Esophagus muscularis mucosa (tissue), 4 donors: ENCODE measurements around the gene LTBP1. TPM values are rescaled to one million over a fixed set of nuclear protein-coding genes. Genes with fewer than 3 reads are reported as not detected.

Source experiments
- DNase-seq: peaks from one replicate; pipeline ENCODE4 v3.0.0-alpha.2; 2017; ENCODE audit errors: extremely low spot score
- H3K27ac ChIP-seq, 4 donors: fragments of 200-600 bp; sonication (generic); replicated peaks in 1 of 4; 1 replicate in 3 of 4; 2 replicates in 1 of 4; pipeline ENCODE4 v1.5.1; 2016 to 2019; ENCODE audit warnings: mild to moderate bottlenecking in 1 of 4
- H3K27me3 ChIP-seq, 4 donors: fragments of 200-600 bp; sonication (generic); one replicate each; pipeline versions ENCODE4 v1.5.1 to v1.6.0; 2016 to 2019
- H3K36me3 ChIP-seq, 4 donors: fragments of 200-600 bp; sonication (generic); one replicate each; pipeline ENCODE4 v1.5.1; 2016 to 2019
- H3K4me1 ChIP-seq, 4 donors: fragments of 200-600 bp; sonication (generic); one replicate each; pipeline ENCODE4 v1.5.1; 2016 to 2019
- H3K4me3 ChIP-seq, 4 donors: fragments of 200-600 bp; sonication (generic); 1 replicate in 2 of 4; 2 replicates in 2 of 4; pipeline ENCODE4 v1.5.1; 2016 to 2019; ENCODE audit warnings: mild to moderate bottlenecking in 4 of 4, moderate library complexity in 1 of 4
- H3K9me3 ChIP-seq, 4 donors: fragments of 200-600 bp; sonication (generic); 1 replicate in 3 of 4; 2 replicates in 1 of 4; pipeline ENCODE4 v1.5.1; 2016 to 2019
- CTCF ChIP-seq, 3 experiments: fragments of 200-600 bp in 2 of 3; fragments of 450-650 bp in 1 of 3; sonication (generic) in 2 of 3; IDR thresholded peaks; one replicate each; pipeline ENCODE4 v1.5.1; 2017 to 2019; ENCODE audit warnings: antibody characterized with exemption in 3 of 3, mild to moderate bottlenecking in 2 of 3, moderate library complexity in 1 of 3
- EP300 ChIP-seq: sonication (generic); formaldehyde crosslinking; IDR thresholded peaks from one replicate; pipeline ENCODE4 v1.6.1; 2017; ENCODE audit warnings: antibody characterized with exemption
- POLR2A ChIP-seq: fragments of 450-650 bp; IDR thresholded peaks from one replicate; pipeline ENCODE4 v1.6.1; 2017; ENCODE audit warnings: antibody characterized with exemption, moderate library complexity, mild to moderate bottlenecking, low read depth
- POLR2AphosphoS5 ChIP-seq, 2 donors: sonication (generic); formaldehyde crosslinking; IDR thresholded peaks; one replicate each; pipeline ENCODE4 v1.6.1; 2017; ENCODE audit warnings: antibody characterized with exemption in 2 of 2
- WGBS: methylation state at CpG from one replicate; pipeline ENCODE4 v1.1.5; 2018; 5-methylcytosine and 5-hydroxymethylcytosine counted together
- intact Hi-C: fragments of 100-400 bp; cut with DNase I; formaldehyde crosslinking; loops from one replicate; pipeline ENCODE4 v1.15.1; 2023
- total RNA-seq, 4 donors: library from RNA; depleted of rRNA; stranded (reverse); fragments of >200 nt; gene quantifications; one replicate each; pipeline versions ENCODE4 v1.1.0 to v1.2.1, GENCODE V29; 2016

The LTBP1 gene
- total RNA-seq, 4 donors from 2014 or later = 254 to 465 (median 368) TPM

GRCh38 chr2:33419581-33420200 is 472.9 kb downstream of the LTBP1 start:
- DNase-seq = no peak
- no peak for TF ChIP-seq POLR2A
- WGBS = 66% methylated on average over 5 of the region's 5 CpGs
- Histone ChIP-seq H3K4me1 (peaks cover 3 to 11% (median 8%) of the 10 kb centered on the region in 4 donors), H3K27ac (no peak overlapping the region), H3K36me3 (no peaks in the 10 kb centered on the region), H3K27me3 (no peaks in the 10 kb centered on the region), H3K4me3 (no peak overlapping the region), H3K9me3 (no peaks in the 10 kb centered on the region)
- intact Hi-C loops = no loop called here

DNA sequence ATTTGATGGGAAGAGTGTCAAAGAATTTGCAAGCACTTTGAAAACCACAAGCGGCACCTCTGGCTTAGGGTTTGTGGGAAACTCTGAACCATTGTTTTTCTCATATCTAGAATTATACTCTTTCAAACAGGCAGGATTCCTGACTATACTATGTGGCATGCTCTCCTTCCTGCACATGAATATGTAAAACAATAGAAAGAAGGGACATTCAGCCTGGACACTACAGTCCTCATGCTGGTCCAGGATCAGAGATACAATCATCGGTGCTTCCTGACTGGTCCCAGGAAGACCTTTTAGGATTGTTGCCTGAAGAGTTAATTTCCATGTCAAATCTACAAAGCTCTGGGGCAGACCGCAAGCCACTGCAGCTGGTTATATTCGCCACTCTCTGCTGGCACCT is 474.0 kb downstream of the LTBP1 start:
- H3K9me3 ChIP-seq = no peaks in the 10 kb centered on the region
- H3K36me3 ChIP-seq = no peaks in the 10 kb centered on the region
- H3K4me1 ChIP-seq = peaks cover 3 to 11% (median 8%) of the 10 kb centered on the region in 4 donors
- H3K4me3 ChIP-seq = no peak overlapping the region
- no peaks in the 10 kb centered on the region for H3K27me3 ChIP-seq
- whole genome bisulfite sequencing = 93% methylated on average over 4 of the region's 4 CpGs
- intact Hi-C loops = no loop called here
- TF ChIP-seq EP300 = no peak
- no peak for TF ChIP-seq POLR2A
- TF ChIP-seq CTCF (IDR thresholded peaks at IDR 0.05) = no peak
- TF ChIP-seq POLR2AphosphoS5 (IDR thresholded peaks at IDR 0.05) = no peak
- H3K27ac ChIP-seq = no peak overlapping the region
- no peak for DNase-seq

DNA sequence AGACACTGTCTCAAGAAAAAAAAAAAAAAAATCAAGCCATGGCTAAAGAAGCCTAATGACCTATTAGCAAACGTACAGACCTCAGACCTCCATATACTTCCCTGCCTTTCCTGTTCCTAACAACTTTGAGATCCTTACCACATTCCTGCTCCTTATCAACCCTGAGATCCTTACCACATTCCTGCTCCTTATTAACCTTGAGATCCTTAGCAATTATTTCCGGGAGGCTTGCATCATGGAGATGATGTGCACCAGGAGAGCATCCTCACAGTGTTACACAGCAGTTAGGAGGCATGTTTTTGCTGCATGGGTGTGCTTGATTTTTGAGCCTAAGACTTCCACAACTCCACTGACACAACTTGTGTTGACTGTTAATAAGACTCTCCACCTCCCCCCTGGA is 475.1 kb downstream of the LTBP1 start:
- Histone ChIP-seq H3K27ac (no peak overlapping the region), H3K27me3 (no peaks in the 10 kb centered on the region), H3K36me3 (no peaks in the 10 kb centered on the region), H3K4me3 (no peak overlapping the region), H3K9me3 (no peaks in the 10 kb centered on the region), H3K4me1 (peaks cover 3 to 14% (median 8%) of the 10 kb centered on the region in 4 donors)
- WGBS = 88% methylated on average over 2 of the region's 2 CpGs
- no peak for DNase-seq
- TF ChIP-seq CTCF (IDR thresholded peaks at IDR 0.05) (no peak), POLR2A (no peak), EP300 (no peak), POLR2AphosphoS5 (IDR thresholded peaks at IDR 0.05) (no peak)
- intact Hi-C loops = no loop called here

DNA sequence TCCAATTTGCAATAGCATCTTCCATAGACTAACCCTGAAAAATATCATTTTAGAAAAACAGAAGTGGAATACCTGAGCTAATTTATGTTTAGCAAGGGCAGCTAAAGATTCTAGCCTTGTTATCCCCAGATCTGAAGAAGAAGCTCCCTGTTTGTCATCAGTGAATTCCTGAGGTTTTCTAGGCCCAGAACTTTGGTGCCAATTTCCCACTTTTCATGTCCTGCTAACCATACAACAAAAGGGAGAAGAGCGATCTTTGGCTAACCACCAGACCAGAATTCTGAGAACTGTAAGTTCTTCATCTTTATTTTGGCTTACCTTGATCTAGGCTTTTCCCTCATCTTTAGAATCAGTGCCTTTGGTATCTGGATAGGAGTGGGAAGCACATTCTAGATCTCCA is 478.4 kb downstream of the LTBP1 start:
- WGBS = 100% methylated on average over 1 of the region's 1 CpG
- no peaks in the 10 kb centered on the region for H3K36me3 ChIP-seq
- no peak overlapping the region for H3K4me3 ChIP-seq
- no peaks in the 10 kb centered on the region for H3K9me3 ChIP-seq
- no peaks in the 10 kb centered on the region for H3K27me3 ChIP-seq
- H3K27ac ChIP-seq = no peak overlapping the region
- TF ChIP-seq CTCF (IDR thresholded peaks at IDR 0.05) (no peak), POLR2AphosphoS5 (IDR thresholded peaks at IDR 0.05) (no peak), POLR2A (no peak), EP300 (no peak)
- no peak for DNase-seq
- intact Hi-C loops = no loop called here
- H3K4me1 ChIP-seq = peaks cover 0 to 7% (median 4%) of the 10 kb centered on the region in 4 donors

DNA sequence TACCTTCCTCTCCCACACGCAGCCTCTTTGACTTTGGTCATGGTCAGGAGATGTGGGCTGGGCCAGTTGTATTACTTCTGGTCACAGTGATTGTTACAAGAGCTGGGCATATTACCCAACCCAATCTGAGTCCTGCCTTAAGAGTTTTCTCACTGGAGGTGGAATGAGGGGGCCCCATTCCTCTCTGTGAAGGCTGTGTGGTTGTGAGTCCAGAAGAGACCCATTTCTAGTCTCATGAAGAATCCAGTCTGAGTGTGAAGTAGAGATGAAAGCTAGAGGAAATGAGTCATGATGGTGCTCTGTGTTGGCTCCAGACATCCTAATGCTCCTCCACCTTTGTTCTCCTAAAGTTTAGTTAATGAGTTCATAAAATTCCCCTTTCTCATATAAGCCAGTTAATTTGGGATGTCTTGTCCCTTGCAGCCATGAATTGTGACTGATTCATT is 478.9 kb downstream of the LTBP1 start:
- Histone ChIP-seq H3K9me3 (no peaks in the 10 kb centered on the region), H3K36me3 (no peaks in the 10 kb centered on the region), H3K4me1 (peaks cover 0 to 8% (median 7%) of the 10 kb centered on the region in 4 donors), H3K27ac (no peak overlapping the region), H3K27me3 (no peaks in the 10 kb centered on the region), H3K4me3 (no peak overlapping the region)
- TF ChIP-seq CTCF (IDR thresholded peaks at IDR 0.05) (no peak), POLR2A (no peak), POLR2AphosphoS5 (IDR thresholded peaks at IDR 0.05) (no peak), EP300 (no peak)
- intact Hi-C loops = no loop called here
- no peak for DNase-seq
- WGBS = 90% methylated on average over 1 of the region's 1 CpG
